ENCODE results near the gene PLAA. TPM values are rescaled to one million over a fixed set of nuclear protein-coding genes. Genes with fewer than 3 reads are reported as not detected.
A peak's percentile ranks its signal among the peaks of the same experiment; 100 is the strongest.
"Not testable (repeated sequence)": the region's sequence is repeated elsewhere in the genome, so short reads cannot be mapped to it uniquely, and the experiment has no call there.

The PLAA gene
- polyA plus RNA-seq, 1 experiment: 27.3 TPM

DNA sequence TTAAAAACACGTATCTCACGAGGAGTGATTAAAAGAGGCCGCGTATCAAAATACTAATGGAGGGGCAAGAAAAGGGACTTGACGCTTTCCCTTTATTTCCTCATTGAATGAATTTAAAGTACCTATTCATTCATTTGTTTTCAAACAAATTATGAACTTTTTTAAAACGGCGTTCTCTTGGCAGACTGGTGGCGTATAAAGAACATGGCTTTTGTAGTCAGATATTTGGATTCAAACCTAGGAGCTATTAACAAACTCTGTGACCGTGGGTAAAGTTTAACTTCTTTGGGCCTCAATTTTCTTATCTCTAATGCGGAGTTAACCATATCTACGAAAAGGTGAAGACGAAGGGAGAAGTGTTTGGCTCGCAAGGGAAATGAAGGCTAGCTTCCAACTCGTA is 55.3 kb downstream of the PLAA start:
- DNase-seq (ENCODE audit: low read depth, low spot score): no peak
- ChIA-PET CTCF (interaction anchor here (0.6 to 1.0 kb wide), 7 partner anchors 45 to 667 kb away, joined by 3 read pairs; no protein-coding TSS in a partner anchor), POLR2A (interaction anchor here (0.6 to 1.4 kb wide), 2 partner anchors 36 to 64 kb away, joined by 4 to 5 read pairs; partner anchors contain the start of gene IFT74)
- Histone ChIP-seq H3K4me3 (ENCODE audit: low read depth, low read length) (peak overlapping the region; percentile 94), H3K9me3 (ENCODE audit: control insufficient read depth, insufficient read depth, low read length) (peaks cover 3% of the 10 kb centered on the region; the same call in 1 of the 2 replicates), H3K27ac (ENCODE audit: low read depth, low read length) (peak overlapping the region; percentile 98), H3K27me3 (ENCODE audit: control insufficient read depth, insufficient read depth, low read length) (no peaks in the 10 kb centered on the region)
- TF ChIP-seq, protein P1, sequence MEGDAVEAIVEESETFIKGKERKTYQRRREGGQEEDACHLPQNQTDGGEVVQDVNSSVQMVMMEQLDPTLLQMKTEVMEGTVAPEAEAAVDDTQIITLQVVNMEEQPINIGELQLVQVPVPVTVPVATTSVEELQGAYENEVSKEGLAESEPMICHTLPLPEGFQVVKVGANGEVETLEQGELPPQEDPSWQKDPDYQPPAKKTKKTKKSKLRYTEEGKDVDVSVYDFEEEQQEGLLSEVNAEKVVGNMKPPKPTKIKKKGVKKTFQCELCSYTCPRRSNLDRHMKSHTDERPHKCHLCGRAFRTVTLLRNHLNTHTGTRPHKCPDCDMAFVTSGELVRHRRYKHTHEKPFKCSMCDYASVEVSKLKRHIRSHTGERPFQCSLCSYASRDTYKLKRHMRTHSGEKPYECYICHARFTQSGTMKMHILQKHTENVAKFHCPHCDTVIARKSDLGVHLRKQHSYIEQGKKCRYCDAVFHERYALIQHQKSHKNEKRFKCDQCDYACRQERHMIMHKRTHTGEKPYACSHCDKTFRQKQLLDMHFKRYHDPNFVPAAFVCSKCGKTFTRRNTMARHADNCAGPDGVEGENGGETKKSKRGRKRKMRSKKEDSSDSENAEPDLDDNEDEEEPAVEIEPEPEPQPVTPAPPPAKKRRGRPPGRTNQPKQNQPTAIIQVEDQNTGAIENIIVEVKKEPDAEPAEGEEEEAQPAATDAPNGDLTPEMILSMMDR (IDR thresholded peaks at IDR 0.05; ENCODE audit: low read depth, low read length): no peak

GRCh38 chr9:26888271-26888670 is 58.8 kb downstream of the PLAA start:
- POLR2A ChIA-PET: no interaction called here
- CTCF ChIA-PET: no interaction called here
- TF ChIP-seq, protein P1 (IDR thresholded peaks at IDR 0.05; ENCODE audit: low read depth, low read length): no peak
- Histone ChIP-seq H3K4me3 (ENCODE audit: low read depth, low read length) (no peak overlapping the region), H3K9me3 (ENCODE audit: control insufficient read depth, insufficient read depth, low read length) (peaks cover 3% of the 10 kb centered on the region; the same call in 1 of the 2 replicates), H3K27me3 (ENCODE audit: control insufficient read depth, insufficient read depth, low read length) (no peaks in the 10 kb centered on the region), H3K27ac (ENCODE audit: low read depth, low read length) (no peak overlapping the region)
- DNase-seq (ENCODE audit: low read depth, low spot score): no peak

DNA sequence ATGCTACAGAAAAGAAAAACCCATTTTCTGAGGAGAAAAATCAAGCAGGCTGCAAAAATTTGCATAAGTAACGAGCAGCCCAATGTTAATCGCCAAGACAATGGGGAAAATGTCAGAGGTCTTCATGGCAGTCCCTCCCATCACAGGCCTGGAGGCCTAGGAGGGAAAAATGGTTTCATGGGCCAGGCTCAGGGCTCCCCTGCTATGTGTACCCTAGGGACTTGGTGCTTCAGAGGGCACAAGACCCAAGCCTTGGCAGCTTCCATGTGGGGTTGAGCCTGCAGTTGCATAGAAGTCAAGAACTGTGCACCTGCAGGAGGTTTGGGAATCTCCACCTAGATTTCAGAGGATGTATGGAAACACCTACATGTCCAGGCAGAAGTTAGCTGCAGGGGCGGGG is 64.9 kb downstream of the PLAA start:
- TF ChIP-seq, protein P1 (IDR thresholded peaks at IDR 0.05; ENCODE audit: low read depth, low read length): no peak
- no peaks in the 10 kb centered on the region for H3K27me3 ChIP-seq (ENCODE audit: control insufficient read depth, insufficient read depth, low read length)
- no peak for DNase-seq (ENCODE audit: low read depth, low spot score)
- ChIA-PET CTCF (no interaction called here), POLR2A (no interaction called here)
- no peak overlapping the region for H3K27ac ChIP-seq (ENCODE audit: low read depth, low read length)
- no peak overlapping the region for H3K4me3 ChIP-seq (ENCODE audit: low read depth, low read length)
- H3K9me3 ChIP-seq (ENCODE audit: control insufficient read depth, insufficient read depth, low read length): peaks cover 6% of the 10 kb centered on the region

- TF ChIP-seq, protein P1 (IDR thresholded peaks at IDR 0.05; ENCODE audit: low read depth, low read length): no peak
- ChIA-PET CTCF (interaction anchor here (0.5 kb wide), 1 partner anchor 10 kb away, joined by 3 read pairs; no protein-coding TSS in a partner anchor), POLR2A (no interaction called here)
- H3K4me3 ChIP-seq (ENCODE audit: low read depth, low read length): no peak overlapping the region
- H3K27ac ChIP-seq (ENCODE audit: low read depth, low read length): no peak overlapping the region
- H3K9me3 ChIP-seq (ENCODE audit: control insufficient read depth, insufficient read depth, low read length): peaks cover 6% of the 10 kb centered on the region
- no peaks in the 10 kb centered on the region for H3K27me3 ChIP-seq (ENCODE audit: control insufficient read depth, insufficient read depth, low read length)
- no peak for DNase-seq (ENCODE audit: low read depth, low spot score)
Observed at GRCh38 chr9:26880262-26880661, 66.8 kb downstream of the PLAA start.

GRCh38 chr9:26875155-26875554 is 71.9 kb downstream of the PLAA start:
- DNase-seq (ENCODE audit: low read depth, low spot score); H3K27ac ChIP-seq (ENCODE audit: low read depth, low read length); H3K27me3 ChIP-seq (ENCODE audit: control insufficient read depth, insufficient read depth, low read length); H3K9me3 ChIP-seq (ENCODE audit: control insufficient read depth, insufficient read depth, low read length); H3K4me3 ChIP-seq (ENCODE audit: low read depth, low read length): not testable (repeated sequence)
- ChIA-PET POLR2A (interaction anchor here (1.2 kb wide), 1 partner anchor 700 kb away, joined by 3 read pairs; no protein-coding TSS in a partner anchor), CTCF (interaction anchor here (1.4 kb wide), 1 partner anchor 17 kb away, joined by 3 read pairs; no protein-coding TSS in a partner anchor)

Measured in AG04450 (cell line).